NCI-H2171 treated with DMSO at 0.1 percent for 48 hours (cell line): ENCODE data around the gene SH3TC1.

Experiments used
- DNase-seq: peaks from one replicate; lab custom pipeline; 2025; lab: John Stamatoyannopoulos, UW

SH3TC1 gene

DNA sequence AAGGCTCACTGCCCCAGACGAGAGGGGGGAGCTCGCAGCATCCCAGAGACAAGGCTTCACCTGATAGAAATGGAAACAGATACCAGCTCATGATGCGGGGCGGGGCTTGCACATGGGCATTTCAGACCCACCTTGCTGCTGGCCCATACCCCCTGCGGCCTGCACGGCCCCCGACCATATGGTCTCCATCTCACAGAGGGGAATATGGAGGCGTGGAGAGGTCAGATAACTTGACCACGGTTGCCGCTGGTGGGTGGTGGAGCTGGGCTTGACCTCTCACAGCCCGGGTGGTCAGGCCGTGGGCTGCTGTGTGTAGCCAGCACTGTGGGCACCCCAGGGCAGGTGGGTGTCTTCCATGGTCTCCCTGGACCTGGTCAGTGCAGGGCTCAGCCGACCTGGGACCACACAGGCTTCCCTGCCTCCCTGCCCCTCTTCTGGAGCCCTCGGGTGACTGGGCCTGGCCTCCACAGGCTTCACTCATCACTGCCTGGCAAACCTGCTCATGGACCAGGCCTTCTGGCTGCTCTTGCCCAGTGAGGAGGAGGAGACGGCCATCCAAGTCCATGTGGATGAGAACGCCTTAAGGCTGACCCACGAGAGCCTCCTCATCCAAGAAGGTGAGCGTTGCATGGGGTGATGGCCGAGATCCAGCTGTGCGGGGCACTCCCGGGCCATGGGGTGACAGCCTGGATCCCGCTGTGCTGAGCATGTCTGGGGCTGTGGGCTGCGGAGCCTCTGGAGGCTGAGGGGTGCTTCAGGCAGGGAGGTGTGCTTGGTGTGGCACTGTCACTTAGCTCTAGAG lies 16.8 kb downstream of the SH3TC1 start:
- no peak for DNase-seq

DNA sequence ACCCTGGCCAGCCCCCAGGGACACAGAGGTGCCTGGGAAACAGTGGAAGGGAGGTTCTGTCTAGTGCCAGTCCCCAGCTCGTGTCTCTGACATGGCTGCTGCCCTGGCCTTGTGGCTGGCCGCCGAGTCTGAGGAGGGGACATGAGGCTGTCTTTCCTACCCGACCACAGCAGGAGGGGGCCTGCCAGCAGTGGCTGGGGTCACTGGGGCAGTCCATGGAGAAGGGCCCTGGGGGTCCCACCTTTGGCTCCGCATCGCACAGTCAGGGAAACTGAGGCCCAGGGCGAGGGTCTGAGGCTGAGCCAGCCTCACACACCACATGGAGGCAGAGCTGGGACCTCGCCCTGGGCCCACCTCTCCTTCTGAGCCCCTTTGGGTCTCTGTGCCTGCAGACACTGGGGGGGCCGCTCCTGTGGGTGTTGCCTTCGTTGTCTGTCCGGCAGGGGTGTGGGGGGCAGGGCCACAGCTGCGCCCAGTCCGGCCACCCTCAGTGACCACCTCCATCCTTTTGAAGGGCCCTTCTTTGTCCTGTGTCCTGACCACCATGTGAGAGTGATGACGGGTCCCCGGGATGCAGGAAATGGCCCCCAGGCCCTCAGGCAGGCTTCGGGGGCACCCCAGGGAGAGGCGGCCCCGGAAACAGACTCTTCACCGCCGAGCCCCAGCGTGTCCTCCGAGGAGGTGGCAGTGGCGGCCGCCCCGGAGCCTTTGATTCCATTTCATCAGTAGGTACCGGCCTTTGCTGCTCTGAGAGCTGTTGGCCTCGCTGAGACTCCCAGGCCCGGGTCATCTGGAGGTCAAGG lies 17.6 kb downstream of the SH3TC1 start:
- no peak for DNase-seq

DNA sequence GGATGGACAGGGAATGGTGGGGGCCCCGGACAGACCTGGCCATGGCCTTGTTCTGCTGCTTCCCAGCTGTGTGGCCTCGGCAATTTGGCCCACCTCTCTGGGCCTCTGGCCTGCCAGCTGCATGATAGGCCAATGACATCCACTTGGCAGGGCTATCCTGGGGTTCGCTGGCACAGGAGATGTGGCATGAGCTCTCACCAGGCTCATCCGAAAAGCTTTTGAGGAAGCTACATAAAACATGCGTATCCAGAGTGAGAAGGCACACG lies 18.1 kb downstream of the SH3TC1 start:
- DNase-seq: no peak

DNA sequence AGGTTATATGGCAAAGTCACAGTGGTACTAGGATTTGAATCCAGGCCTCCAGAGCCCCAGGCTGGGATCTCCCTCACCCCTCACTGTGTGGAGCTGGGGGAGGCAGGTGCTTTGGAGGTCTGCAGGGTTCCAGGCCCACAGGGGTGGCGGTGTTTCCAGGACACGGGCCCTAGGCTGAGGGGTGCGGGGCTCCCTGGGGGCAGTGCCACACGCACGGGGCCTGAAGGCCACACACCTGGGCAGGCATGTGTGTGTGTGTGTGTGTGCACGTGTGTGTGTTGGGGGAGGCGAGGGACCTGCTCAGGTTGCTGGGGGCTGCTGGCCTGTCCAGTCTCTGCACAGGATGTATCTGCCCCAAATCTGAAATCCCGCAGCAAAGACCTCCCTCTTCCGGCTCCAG lies 18.8 kb downstream of the SH3TC1 start:
- DNase-seq: no peak

DNA sequence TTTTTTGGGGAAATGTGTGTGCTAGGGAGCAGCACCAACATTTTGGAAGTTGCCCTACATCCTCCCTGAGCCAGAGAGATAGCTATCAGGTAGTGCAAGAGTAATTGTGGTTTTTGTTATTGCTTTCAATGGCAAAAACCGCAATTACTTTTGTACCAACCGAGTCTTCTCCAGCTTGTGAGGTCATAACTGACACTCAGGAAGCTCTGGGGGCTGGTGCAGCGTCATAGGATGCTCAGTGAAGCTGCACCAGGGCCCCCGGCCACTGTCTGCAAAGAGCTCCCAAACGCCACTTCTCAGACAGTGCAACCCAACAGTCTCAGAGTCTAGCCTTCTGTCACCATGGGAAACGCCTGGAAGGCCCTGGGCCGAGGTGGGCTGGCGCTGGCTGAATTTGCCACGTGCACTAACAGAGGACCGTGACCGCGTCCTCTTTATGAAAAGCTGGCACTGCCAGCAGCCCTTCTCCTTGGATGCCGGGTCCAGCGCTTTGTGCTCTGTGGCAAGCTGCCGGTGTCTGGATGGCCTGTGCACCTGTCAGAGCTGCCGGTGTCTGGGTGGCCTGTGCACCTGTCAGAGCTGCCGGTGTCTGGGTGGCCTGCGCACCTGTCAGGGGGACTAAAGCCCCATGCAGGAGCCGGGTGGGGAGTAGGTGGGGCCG lies 19.4 kb downstream of the SH3TC1 start:
- no peak for DNase-seq

DNA sequence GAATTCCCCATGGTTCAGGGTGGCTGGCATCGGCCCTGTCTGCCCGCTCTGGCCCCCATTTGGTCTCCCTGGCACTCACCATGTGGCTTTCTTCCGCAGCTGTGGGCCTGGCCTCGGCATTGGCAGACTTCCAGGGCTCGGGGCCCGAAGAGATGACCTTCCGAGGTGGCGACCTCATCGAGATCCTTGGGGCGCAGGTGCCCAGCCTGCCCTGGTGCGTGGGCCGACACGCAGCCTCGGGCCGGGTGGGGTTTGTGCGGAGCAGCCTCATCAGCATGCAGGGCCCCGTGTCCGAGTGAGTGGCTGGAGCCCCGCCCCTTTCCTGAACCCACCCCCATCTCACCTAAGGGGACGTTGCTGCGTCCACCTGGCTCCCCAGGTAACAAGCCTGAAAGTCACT lies 20.1 kb downstream of the SH3TC1 start:
- no peak for DNase-seq

DNA sequence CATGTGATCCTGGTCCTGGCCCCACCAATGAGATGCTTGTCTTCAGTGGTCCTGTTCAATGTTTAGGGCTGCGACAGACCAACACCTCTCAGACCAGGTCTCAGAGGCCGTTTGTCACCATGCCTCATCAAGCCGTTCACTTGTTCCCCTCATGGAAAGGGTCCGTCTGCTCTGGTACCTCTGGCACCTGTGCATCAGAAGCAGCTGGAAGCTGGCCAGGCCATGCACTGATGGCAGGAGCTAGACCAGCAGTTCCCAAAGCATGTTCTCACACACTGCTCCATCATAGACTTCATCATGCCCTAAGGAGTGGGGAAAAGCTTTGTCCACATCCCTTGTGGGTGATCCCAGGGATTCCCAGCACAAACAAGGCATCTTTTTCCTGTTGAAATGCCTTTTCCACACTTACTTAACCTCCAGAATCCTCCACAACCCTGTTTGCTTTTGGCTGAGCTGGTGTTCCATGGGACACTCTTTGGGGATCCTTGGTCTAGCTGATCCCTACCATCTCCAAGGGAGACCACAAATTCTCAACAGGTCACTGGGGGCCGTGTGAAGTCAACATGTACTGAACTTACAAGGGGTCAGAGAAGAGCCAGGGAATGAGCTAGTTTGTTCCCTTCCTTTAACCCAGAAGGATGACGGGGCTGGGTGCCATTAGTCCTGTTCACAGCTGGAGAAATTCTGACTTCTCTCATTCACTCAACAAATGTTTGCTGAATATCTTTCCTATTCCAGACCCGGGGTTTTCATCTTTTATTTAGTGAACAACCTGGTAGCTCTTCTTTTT lies 21.8 kb downstream of the SH3TC1 start:
- no peak for DNase-seq

DNA sequence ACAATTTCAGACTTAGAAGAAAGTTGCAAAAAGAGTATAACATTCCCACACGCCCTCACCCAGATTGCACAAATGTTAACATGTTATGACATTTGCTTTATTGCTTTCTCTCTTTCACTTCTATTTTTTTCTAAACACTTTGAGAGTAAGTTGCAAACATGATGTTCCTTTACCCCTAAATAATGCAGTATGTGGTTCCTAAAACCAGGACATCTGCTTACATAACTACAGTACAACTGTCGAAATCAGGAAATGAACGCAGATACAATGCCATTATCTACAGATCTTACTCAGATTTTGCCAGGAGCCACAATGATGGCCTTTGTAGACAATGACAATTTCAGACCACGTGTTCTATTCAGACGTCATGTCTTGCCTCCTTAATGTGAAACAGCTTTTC lies 22.4 kb downstream of the SH3TC1 start:
- no peak for DNase-seq

DNA sequence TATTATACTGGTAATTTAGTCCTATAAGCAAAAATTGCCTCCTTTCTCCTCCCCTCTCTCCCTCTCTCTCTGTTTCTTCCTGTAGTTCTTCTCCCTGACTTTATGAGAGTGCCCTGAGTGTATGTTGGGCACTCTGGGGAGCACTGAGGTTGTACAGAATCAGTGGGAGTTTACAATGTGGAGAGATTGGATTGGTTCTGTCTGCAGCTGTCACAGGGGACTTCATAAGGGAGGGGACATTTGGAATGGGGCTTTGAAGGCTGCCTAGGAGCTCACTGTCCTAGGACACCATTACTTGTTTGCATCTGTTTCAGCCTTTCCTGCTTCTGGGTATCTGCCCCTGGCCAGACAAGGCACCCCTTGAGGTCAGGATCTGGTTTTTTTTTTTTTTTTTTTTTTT lies 22.9 kb downstream of the SH3TC1 start:
- no peak for DNase-seq

DNA sequence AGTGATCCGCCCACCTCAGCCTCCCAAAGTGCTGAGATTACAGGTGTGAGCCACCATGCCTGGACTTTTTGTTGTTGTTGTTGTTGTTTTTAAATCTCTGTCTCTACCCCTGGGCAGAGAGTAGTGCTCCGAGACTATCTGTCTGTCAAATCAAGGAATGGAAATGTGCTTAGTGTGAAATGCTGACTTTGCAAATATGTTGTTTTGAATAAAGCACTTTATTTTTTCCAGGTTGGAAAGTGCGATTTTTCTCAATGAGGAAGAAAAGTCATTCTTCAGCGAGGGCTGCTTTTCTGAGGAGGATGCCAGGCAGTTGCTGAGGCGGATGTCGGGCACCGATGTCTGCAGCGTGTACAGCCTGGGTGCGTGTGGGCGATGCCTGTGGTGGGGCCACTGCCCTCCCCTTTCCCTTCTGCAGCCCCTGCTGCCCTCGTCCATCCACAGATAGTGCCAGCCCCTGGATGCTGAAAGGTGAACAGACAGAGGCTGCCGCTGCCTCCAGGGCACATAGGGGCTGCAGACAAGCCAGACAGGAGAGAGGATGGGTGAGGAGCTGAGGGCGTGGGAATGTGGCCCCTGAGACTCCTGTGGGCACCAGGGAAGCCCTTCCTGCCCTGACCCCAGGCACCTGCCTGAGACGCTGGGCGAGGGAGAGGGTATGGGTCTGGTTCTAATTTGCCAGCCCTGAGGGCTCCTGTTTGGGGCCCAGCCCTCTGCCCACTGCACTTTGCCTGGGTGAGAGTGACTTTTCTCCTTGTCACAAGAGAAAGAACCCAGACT lies 23.7 kb downstream of the SH3TC1 start:
- DNase-seq: no peak

DNA sequence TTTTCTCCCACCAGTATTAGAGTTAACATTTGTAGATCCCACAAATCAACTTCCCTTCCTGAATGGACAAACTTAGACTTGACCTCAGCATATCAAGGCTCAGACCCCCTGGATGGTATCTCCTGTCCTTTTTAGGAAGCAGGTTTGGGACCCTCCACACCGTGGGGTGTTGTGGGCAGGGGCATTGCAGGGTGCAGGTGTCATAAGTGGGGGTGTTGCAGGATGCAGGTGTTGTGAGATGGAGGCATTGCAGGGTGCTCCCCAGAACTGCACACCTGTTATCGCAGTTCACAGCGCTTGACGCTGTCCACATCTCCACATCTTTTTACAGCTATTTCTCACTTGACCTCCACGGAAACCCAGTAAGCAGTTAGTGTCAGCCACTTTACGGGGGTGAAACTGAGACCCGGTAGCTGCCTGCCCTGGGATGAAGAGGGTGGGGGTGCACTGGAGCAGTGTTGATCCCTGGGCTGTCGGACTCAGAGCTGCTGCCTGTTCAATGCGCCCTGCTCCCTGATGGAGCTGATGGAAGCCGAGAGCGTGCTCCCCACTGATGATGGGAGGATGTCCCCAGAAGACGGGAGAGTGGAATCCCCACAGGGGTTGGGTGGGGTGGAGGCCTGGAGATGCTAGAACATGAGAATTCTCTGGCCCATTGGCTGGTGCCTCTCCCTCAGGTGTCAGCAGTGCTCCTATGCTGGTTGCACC lies 25.3 kb downstream of the SH3TC1 start:
- no peak for DNase-seq

DNA sequence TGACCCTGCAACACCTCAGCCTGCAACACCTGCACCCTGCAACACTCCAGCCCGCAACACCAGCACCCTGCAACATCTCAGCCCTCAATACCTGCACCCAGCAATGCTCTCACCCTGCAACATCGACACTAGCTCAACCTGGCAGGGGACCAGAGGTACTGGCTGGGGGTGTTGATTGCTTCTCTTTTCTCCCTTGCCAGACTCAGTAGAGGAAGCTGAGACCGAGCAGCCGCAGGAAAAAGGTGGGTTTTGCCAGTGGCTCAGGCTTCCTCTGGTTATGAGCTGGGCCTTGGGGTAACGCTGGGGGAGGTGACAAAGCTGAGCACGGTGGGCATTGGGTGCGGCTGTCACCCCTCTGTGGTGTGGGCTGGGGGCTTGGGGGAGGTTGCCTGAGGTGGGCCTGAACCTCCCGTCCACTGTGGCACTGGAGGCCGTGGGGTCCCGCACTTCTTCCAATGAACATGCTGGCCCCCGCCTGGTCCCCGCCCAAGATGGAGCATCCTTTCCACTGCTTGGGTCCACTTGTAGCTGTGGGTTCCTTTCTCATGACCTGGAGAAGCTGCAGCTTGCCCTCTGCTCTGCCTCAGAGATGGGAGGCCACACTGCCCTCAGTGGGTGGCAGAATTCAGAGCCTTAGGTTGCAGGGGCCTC lies 26.0 kb downstream of the SH3TC1 start:
- no peak for DNase-seq

DNA sequence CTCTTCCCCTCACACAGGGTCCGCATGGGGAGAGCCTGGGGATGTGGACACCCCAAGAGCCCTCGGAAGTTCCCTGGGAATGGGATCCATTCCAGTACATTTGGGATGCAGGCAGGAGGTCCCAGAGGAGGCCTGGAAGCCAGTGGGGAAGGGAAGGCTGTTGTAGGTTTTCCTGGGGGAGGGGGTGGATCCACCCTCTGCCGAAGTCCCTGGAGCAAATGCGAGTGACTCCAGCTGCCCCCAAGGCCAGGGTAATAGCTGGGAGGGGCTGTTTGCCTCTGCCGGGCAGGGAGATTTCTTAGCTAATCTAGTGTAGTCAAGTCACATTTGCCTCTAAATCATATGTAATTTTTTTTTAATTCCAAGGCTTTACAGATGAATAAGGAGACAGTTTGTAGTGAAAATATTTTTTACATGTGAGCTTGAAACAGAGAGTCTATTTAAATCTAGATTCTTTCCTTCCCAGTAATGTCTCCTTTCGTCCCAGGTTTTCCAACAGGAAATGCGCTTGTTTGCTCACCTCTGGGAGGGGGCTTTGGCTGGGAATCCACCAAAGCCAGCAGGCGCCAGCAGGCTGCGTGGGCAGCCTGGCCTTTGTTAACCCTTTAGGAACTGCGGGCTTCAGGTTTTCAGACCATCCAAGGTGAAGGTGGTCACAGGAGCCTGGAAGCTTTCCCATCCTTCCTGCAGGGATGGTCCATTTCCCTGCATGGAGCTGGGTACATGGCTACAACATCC lies 26.8 kb downstream of the SH3TC1 start:
- no peak for DNase-seq

DNA sequence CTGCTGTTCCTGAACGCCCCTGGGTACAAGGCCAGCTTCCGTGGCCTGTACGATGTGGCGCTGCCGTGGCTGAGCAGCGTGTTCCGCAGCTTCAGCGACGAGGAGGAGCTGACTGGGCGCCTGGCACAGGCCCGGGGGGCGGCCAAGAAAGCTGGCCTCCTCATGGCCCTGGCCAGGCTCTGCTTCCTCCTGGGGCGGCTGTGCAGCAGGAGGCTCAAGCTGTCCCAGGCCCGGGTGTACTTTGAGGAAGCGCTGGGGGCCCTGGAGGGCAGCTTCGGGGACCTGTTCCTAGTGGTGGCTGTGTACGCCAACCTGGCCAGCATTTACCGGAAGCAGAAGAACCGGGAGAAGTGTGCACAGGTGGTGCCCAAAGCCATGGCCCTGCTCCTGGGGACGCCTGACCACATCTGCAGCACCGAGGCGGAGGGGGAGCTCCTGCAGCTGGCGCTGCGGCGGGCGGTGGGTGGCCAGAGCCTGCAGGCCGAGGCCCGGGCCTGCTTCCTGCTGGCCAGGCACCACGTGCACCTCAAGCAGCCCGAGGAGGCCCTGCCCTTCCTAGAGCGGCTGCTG lies 28.2 kb downstream of the SH3TC1 start:
- no peak for DNase-seq

DNA sequence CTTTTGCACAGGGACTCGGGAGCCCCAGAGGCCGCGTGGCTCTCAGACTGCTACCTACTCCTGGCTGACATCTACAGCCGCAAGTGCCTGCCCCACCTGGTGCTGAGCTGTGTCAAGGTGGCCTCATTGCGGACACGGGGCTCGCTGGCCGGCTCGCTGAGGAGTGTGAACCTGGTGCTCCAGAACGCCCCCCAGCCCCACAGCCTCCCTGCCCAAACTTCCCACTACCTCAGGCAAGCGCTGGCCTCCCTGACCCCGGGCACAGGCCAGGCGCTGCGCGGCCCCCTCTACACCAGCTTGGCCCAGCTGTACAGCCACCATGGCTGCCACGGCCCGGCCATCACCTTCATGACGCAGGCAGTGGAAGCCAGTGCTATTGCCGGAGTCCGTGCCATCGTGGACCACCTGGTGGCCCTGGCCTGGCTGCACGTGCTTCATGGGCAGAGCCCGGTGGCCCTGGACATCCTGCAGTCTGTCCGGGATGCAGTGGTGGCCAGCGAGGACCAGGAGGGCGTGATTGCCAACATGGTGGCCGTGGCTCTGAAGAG lies 28.8 kb downstream of the SH3TC1 start:
- DNase-seq: no peak

DNA sequence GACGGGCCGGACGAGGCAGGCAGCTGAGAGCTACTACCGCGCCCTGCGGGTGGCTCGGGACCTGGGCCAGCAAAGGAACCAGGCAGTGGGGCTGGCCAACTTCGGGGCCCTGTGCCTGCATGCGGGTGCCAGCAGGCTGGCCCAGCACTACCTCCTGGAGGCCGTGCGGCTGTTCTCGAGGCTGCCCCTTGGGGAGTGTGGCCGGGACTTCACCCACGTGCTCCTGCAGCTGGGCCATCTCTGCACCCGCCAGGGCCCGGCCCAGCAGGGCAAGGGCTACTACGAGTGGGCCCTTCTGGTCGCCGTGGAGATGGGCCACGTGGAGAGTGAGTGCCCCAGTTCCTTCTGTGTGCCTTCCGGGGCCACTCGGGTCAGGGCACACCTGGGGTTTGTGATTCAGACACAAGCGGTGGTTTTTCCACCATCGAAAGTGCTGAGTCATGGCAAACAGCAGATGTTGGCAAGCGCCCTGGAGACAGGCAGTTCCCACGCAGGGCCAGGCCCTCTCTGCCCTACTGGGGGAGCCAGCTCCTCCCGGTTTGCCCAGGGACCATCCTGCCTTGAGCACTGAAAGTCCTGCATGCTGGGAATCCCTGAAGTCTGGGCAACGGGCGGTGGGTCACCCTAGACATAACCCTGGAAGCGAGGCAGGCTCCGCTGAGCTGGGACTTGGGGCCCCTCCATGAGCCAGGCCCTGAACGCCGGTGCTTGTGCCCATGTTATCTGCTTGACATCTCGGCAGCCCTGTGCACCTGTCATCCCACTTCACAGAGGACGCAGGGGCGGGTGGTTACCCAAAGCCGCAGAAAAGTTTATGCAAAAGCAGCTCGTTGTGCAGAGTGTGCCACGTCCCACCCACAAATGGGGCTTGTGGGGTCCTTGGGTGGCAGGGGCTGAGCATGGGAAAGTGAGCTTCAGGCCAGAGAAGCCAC lies 29.5 kb downstream of the SH3TC1 start:
- DNase-seq: peak; percentile 18

DNA sequence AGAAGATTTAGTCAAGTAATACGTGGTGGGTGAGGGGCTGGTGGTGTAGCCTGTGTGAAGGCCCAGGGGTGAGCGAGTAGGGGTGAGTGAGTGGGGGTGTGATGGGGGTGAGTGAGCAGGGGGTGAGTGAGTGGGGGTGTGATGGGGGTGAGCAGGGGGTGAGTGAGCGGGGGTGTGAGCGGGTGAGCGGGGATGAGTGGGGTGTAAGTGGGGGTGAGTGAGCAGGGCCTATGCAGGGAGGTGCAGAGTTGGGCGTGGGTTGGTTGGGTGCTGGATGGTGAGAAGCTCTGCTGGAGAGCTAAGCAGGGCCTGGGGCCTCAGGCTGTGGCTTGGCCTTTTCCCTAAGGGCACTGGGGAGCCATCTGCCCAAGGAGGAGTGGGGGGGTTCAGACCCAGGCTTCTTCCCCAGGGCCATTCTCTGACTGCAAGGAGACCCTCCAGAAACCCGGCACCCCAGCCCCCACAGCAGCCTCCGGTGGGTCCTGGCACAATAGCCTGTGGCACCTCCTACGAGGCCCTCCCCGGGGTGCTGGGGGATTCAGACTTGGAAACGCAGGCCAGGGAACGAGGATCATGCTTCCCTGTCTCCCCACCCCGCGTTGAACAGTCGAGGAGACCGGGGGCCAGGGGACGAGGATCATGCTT lies 30.4 kb downstream of the SH3TC1 start:
- no peak for DNase-seq
